C4-2B (cell line): ENCODE data around the gene SPO11.

Experiments
- ZFX ChIP-seq: fragments of 450-650 bp; IDR thresholded peaks from 2 replicates; pipeline ENCODE4 v1.6.1; 2017
- TF ChIP-seq, protein P1 (sequence below): fragments of 450-650 bp; conservative IDR thresholded peaks from 2 replicates; pipeline ENCODE4 v1.5.1; 2017; ENCODE audit warnings: mild to moderate bottlenecking

DNA sequence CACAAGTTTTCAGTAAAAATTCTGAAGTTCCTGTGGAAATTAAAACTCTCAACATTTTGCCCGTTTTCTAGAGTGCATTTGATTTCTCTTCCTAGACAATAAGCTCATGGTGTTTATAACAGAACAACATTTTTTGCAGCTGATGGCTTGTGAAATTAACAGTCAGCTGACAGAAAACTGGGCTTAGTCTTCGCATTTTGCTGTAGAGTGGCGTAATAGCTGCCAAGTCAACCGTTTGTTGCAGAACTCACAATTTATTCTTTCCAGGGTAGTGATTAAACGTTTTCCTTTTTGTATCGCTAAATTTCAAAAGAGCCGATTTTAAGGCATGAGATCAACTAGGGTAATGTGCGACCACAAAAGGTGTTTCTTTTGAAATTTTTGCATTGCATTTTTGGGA is 1.4 kb downstream of the SPO11 start:
- TF ChIP-seq, protein P1, sequence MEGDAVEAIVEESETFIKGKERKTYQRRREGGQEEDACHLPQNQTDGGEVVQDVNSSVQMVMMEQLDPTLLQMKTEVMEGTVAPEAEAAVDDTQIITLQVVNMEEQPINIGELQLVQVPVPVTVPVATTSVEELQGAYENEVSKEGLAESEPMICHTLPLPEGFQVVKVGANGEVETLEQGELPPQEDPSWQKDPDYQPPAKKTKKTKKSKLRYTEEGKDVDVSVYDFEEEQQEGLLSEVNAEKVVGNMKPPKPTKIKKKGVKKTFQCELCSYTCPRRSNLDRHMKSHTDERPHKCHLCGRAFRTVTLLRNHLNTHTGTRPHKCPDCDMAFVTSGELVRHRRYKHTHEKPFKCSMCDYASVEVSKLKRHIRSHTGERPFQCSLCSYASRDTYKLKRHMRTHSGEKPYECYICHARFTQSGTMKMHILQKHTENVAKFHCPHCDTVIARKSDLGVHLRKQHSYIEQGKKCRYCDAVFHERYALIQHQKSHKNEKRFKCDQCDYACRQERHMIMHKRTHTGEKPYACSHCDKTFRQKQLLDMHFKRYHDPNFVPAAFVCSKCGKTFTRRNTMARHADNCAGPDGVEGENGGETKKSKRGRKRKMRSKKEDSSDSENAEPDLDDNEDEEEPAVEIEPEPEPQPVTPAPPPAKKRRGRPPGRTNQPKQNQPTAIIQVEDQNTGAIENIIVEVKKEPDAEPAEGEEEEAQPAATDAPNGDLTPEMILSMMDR: no peak
- no peak for TF ChIP-seq ZFX
